ENCODE measurements around the gene ATP5F1B. TPM values are rescaled to one million over a fixed set of nuclear protein-coding genes. Genes with fewer than 3 reads are reported as not detected.

Gene ATP5F1B
- total and polyA plus RNA-seq, 2 of the 13 experiments (the other 11 are each of a cell fraction or from before 2014, with no cell fraction given): 1,051 to 1,180 TPM

DNA sequence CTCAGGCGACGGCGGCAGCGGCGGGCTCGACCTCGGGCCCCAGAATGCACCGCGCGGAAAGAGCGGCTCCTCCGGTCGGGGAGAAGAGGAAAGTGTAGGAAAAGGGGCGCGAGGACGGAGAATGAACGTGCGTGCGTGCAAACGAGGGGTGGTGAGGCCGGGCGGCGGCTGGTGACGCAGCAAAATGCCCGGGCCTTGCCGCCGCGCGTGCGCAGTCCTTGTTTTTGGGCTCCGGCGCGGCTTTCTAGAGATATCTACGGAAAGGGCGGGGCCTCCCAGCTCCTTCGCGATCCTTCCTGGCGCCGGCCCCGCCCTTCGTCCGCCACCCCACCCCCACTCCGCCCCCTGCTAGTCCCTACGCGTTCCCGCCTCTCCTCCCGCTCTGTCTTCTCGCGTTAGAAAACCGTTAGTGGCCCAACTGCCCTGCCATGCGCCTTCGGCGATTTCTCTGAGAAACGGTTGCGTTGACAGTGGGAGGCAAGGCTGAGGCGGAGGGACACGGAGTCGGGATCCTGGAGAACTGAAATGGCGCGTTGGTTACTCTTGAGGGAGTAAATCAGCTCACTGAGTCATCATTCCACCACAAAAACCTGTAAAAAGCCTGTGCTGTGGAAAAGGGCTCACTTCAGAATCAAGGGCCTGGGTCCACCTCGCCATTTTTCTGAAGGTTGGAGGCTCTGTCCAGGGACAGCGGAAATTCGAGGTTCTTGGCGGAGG lies 42.5 kb upstream of the ATP5F1B start, which contains the start of gene PTGES3 (continued):
- TF ChIP-seq ZNF570 (CRISPR knock-in tag; IDR thresholded peaks at IDR 0.05; ENCODE audit: borderline replicate concordance) (no peak), SALL1 (CRISPR knock-in tag; IDR thresholded peaks at IDR 0.05) (peak; percentile 94), CEBPG (CRISPR knock-in tag; IDR thresholded peaks at IDR 0.05) (no peak; the same call in 1 of the 2 replicates), ATF2 (CRISPR knock-in tag; IDR thresholded peaks at IDR 0.05) (no peak; the same call in none of the 2 replicates), ZC3H13 (CRISPR knock-in tag; IDR thresholded peaks at IDR 0.05) (peak; percentile 94), ZNF747 (CRISPR knock-in tag; IDR thresholded peaks at IDR 0.05; ENCODE audit: borderline replicate concordance) (peak; percentile 96), ZNF607 (CRISPR knock-in tag; IDR thresholded peaks at IDR 0.05; ENCODE audit: borderline replicate concordance) (peak; percentile 99), ZNF704 (CRISPR knock-in tag; IDR thresholded peaks at IDR 0.05; ENCODE audit: borderline replicate concordance) (peak; percentile 93), ZNF713 (CRISPR knock-in tag; IDR thresholded peaks at IDR 0.05) (no peak), ARNT2 (CRISPR knock-in tag; IDR thresholded peaks at IDR 0.05; ENCODE audit: low read depth) (peak; percentile 97), HMG20A (CRISPR knock-in tag; IDR thresholded peaks at IDR 0.05; ENCODE audit: borderline replicate concordance) (no peak; the same call in 1 of the 2 replicates), ZNF543 (CRISPR knock-in tag; IDR thresholded peaks at IDR 0.05) (no peak; the same call in 1 of the 2 replicates), DNMT3B (CRISPR knock-in tag; conservative IDR thresholded peaks at IDR 0.05) (no peak; the same call in 1 of the 2 replicates), ZSCAN30 (CRISPR knock-in tag; IDR thresholded peaks at IDR 0.05) (peak; percentile 98), ZNF264 (CRISPR knock-in tag; IDR thresholded peaks at IDR 0.05) (peak; percentile 64), CSRNP2 (CRISPR knock-in tag; conservative IDR thresholded peaks at IDR 0.05; ENCODE audit: low read depth) (no peak), RARG (CRISPR knock-in tag; IDR thresholded peaks at IDR 0.05; ENCODE audit: low read depth) (no peak), ZFX (CRISPR knock-in tag; IDR thresholded peaks at IDR 0.05; ENCODE audit: low read depth) (peak; percentile 92)
- TF ChIP-seq, protein P1, sequence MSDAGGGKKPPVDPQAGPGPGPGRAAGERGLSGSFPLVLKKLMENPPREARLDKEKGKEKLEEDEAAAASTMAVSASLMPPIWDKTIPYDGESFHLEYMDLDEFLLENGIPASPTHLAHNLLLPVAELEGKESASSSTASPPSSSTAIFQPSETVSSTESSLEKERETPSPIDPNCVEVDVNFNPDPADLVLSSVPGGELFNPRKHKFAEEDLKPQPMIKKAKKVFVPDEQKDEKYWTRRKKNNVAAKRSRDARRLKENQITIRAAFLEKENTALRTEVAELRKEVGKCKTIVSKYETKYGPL (CRISPR knock-in tag; IDR thresholded peaks at IDR 0.05): peak; percentile 55
- TF ChIP-seq, protein P2, sequence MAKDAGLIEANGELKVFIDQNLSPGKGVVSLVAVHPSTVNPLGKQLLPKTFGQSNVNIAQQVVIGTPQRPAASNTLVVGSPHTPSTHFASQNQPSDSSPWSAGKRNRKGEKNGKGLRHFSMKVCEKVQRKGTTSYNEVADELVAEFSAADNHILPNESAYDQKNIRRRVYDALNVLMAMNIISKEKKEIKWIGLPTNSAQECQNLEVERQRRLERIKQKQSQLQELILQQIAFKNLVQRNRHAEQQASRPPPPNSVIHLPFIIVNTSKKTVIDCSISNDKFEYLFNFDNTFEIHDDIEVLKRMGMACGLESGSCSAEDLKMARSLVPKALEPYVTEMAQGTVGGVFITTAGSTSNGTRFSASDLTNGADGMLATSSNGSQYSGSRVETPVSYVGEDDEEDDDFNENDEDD (CRISPR knock-in tag; IDR thresholded peaks at IDR 0.05; ENCODE audit: borderline replicate concordance): peak; percentile 95
- TF ChIP-seq, protein P3, sequence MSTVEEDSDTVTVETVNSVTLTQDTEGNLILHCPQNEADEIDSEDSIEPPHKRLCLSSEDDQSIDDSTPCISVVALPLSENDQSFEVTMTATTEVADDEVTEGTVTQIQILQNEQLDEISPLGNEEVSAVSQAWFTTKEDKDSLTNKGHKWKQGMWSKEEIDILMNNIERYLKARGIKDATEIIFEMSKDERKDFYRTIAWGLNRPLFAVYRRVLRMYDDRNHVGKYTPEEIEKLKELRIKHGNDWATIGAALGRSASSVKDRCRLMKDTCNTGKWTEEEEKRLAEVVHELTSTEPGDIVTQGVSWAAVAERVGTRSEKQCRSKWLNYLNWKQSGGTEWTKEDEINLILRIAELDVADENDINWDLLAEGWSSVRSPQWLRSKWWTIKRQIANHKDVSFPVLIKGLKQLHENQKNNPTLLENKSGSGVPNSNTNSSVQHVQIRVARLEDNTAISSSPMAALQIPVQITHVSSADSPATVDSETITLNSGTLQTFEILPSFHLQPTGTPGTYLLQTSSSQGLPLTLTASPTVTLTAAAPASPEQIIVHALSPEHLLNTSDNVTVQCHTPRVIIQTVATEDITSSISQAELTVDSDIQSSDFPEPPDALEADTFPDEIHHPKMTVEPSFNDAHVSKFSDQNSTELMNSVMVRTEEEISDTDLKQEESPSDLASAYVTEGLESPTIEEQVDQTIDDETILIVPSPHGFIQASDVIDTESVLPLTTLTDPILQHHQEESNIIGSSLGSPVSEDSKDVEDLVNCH (CRISPR knock-in tag; IDR thresholded peaks at IDR 0.05): no peak

Measured in HepG2 (cell line).